Stimulated activated CD4-positive, alpha-beta T cell treated with anti-CD3 and anti-CD28 coated beads, Interleukin-4, amount 100 ng/mL, for 1 hour (primary cell): Measurements from ENCODE around the gene CNN2.
A peak's percentile ranks its signal among the peaks of the same experiment; 100 is the strongest.

ENCODE experiments used
- DNase-seq: peaks from one replicate; pipeline ENCODE4 v3.0.0-alpha.2; 2020

CNN2 gene

GRCh38 chr19:996051-996838, 30.2 kb upstream of the CNN2 start:
- peak; percentile 55 for DNase-seq

GRCh38 chr19:998064-998463, 28.3 kb upstream of the CNN2 start:
- DNase-seq = no peak

GRCh38 chr19:999379-999719, 27.1 kb upstream of the CNN2 start:
- DNase-seq = no peak

- peak; percentile 72 for DNase-seq
Observed at GRCh38 chr19:1000095-1000494, 26.3 kb upstream of the CNN2 start, which contains the start of gene GRIN3B. Gene GRIN3B, plus strand, starts transcription at chr19:1000419. Its CDS starts 19 bp downstream, at chr19:1000438.

DNA sequence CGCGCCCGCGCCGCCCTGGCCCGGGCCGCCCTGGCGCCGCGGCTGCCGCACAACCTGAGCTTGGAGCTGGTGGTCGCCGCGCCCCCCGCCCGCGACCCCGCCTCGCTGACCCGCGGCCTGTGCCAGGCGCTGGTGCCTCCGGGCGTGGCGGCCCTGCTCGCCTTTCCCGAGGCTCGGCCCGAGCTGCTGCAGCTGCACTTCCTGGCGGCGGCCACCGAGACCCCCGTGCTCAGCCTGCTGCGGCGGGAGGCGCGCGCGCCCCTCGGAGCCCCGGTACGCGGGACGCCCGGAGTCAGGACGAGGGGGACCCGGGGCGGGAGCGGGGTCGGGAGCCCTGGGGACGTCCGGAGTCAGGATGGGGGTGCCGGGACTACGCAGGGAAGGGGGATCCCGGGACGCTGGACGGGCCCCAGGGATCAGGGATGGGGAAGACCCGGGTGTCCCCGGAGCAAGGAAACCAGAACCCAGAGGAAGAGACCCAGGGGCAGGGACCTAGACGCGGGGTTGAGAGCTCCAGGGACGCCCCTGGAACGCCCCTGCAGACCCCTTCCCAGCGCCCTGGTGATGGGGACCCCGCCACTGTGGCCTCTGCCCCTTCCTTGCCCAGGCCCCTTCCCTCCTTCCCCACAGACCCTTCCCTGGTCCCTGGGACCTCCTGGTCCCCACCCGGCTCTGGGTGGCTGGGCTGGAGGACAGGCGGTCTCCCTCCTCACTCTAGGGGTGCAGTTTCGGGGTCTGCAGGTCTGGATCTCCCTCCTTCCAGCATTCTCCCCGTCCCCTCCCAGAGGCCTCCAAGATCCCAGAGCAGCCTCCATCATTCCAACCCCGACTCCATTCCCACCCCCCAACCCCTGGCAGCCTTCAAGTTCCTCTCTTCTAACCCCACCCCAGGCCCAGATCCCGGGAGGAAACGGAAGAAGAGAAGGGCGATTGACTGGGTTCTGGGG, 25.5 kb upstream of the CNN2 start:
- DNase-seq = no peak

- peak; percentile 77 for DNase-seq
Observed at GRCh38 chr19:1001538-1002166, 24.8 kb upstream of the CNN2 start.

- no peak for DNase-seq
Observed at GRCh38 chr19:1002600-1002999, 23.8 kb upstream of the CNN2 start.

DNA sequence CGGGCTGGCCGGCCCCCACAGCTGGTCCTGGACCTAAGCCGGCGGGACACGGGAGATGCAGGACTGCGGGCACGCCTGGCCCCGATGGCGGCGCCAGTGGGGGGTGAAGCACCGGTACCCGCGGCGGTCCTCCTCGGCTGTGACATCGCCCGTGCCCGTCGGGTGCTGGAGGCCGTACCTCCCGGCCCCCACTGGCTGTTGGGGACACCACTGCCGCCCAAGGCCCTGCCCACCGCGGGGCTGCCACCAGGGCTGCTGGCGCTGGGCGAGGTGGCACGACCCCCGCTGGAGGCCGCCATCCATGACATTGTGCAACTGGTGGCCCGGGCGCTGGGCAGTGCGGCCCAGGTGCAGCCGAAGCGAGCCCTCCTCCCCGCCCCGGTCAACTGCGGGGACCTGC, 23.1 kb upstream of the CNN2 start:
- DNase-seq = no peak

DNA sequence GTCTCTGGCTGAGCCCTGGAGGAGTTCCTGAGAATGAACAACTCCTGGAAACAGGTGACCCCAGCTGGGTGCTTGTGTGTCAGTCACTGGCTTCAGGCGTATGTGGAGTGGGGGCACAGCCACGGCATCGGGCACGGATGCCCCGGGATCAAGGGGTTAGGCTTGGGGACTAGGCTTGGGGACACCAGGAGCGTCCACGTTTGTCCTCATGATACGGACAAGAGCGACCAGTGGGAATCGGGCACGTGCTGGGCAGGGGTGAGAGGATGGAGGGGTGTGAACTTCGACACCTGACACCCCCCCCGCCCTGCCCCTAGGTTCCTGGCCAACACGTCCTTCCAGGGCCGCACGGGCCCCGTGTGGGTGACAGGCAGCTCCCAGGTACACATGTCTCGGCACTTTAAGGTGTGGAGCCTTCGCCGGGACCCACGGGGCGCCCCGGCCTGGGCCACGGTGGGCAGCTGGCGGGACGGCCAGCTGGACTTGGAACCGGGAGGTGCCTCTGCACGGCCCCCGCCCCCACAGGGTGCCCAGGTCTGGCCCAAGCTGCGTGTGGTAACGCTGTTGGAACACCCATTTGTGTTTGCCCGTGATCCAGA, 22.1 kb upstream of the CNN2 start:
- no peak for DNase-seq

DNA sequence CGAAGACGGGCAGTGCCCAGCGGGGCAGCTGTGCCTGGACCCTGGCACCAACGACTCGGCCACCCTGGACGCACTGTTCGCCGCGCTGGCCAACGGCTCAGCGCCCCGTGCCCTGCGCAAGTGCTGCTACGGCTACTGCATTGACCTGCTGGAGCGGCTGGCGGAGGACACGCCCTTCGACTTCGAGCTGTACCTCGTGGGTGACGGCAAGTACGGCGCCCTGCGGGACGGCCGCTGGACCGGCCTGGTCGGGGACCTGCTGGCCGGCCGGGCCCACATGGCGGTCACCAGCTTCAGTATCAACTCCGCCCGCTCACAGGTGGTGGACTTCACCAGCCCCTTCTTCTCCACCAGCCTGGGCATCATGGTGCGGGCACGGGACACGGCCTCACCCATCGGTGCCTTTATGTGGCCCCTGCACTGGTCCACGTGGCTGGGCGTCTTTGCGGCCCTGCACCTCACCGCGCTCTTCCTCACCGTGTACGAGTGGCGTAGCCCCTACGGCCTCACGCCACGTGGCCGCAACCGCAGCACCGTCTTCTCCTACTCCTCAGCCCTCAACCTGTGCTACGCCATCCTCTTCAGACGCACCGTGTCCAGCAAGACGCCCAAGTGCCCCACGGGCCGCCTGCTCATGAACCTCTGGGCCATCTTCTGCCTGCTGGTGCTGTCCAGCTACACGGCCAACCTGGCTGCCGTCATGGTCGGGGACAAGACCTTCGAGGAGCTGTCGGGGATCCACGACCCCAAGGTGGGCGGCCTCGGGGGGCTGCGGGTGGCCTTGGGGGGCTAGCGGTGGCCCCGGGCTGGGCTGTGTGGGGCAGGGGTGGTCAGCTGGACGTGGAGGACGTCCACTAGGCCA, 21.4 kb upstream of the CNN2 start:
- DNase-seq = no peak

DNA sequence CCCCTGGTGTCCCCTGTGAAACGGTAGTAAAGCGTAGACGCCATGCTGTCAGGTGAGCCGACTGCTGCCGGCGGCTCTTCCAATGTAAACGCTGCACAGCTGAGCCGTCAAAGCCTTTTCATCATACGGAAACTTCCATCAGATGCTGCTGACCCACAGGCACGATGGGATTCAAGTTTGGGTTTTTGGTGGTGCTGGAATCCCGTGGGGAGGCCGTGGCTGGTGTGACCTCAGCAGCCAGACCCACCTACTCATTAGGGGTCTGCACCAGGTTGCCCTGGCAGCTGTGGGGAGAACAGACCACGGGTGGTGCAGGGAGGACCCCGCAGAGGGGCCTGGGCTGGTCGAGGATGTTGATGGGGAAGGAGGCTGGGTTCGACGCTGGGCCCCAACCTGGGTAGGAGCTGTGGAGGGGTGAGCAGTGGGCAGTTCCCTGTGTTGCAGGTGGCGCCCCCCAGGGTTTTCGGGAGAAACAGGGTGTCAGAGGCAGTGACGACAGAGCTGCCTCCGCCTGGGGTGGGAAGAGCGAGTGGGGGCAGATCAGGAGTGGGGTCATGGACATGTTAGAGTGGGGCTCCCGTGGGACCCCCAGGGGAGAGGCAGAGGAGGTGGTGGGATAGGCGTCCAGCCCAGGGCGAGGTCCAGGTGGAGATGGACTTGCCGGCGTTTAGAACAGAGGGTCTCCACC, 19.6 kb upstream of the CNN2 start:
- no peak for DNase-seq

DNA sequence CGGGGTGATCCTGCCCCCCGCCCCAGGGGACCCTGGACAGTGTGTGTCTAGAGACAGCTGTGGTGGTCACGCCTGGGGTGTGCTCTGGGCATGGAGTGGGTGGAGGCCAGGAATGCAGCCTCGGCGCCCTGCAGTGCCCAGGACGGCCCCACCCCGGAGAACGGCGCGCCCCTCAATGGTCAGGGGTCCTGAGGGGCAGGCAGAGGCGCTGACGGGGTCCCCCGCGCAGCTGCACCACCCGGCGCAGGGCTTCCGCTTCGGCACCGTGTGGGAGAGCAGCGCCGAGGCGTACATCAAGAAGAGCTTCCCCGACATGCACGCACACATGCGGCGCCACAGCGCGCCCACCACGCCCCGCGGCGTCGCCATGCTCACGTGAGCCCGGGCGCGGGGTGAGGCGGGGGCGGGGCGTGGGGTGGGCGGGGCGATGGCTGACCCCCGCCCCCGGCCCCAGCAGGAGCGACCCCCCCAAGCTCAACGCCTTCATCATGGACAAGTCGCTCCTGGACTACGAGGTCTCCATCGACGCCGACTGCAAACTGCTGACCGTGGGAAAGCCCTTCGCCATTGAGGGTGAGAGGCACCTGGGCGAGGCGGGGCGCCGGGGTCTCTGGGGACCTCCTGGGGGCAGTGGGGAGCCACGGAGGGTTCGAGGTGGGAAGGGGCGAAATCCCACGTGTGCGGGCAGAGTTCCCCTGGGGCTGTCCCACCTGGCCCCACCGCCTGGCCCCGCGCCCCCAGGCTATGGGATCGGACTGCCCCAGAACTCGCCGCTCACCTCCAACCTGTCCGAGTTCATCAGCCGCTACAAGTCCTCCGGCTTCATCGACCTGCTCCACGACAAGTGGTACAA, 18.8 kb upstream of the CNN2 start:
- no peak for DNase-seq

- DNase-seq = no peak
Observed at GRCh38 chr19:1008268-1009040, 18.0 kb upstream of the CNN2 start.

GRCh38 chr19:1009041-1009980, 17.1 kb upstream of the CNN2 start:
- DNase-seq = no peak

DNA sequence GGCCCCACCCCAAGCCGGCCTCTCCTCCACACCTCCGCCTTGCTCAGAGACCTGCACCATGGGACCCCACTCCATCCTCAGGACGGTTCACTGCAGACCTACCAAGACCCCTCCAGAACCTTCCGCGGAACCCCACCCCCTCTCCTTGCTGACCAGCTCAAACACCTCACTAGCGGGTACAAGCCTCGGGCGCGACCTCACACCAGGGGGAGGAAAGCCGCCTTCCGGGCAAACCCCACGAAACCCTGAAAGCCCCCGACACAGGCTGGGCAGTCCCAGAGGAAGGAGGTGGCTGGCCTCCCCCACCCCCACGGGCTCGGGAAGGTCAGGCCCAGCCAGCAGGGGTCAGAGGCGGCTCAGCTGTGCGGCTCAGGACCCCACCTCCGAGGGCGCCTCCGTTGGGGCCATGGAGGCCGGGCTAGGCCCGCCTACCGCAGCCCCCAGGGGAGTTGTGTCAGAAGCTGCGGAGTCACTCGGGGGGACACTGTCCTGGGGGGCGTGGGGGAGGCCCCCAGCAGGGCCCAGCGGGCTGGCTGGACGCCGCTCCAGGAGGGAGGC, 16.3 kb upstream of the CNN2 start:
- no peak for DNase-seq

- DNase-seq = no peak
Observed at GRCh38 chr19:1010586-1011510, 15.6 kb upstream of the CNN2 start.

GRCh38 chr19:1011831-1012333, 14.5 kb upstream of the CNN2 start:
- DNase-seq = no peak
